ENCODE results near the gene TMEM132D.

- no peak for TF ChIP-seq EZH2 (IDR thresholded peaks at IDR 0.05; ENCODE audit: insufficient read depth, poor library complexity, severe bottlenecking)
- no peak for TF ChIP-seq EZH2phosphoT487 (IDR thresholded peaks at IDR 0.05; ENCODE audit: insufficient read depth, low read depth)
These were observed 822.0 kb downstream of the TMEM132D start for GRCh38 chr12:129081755-129082250.

Data from GM23248 (cell line).